ENCODE data around the gene PLAC8L1.

DNA sequence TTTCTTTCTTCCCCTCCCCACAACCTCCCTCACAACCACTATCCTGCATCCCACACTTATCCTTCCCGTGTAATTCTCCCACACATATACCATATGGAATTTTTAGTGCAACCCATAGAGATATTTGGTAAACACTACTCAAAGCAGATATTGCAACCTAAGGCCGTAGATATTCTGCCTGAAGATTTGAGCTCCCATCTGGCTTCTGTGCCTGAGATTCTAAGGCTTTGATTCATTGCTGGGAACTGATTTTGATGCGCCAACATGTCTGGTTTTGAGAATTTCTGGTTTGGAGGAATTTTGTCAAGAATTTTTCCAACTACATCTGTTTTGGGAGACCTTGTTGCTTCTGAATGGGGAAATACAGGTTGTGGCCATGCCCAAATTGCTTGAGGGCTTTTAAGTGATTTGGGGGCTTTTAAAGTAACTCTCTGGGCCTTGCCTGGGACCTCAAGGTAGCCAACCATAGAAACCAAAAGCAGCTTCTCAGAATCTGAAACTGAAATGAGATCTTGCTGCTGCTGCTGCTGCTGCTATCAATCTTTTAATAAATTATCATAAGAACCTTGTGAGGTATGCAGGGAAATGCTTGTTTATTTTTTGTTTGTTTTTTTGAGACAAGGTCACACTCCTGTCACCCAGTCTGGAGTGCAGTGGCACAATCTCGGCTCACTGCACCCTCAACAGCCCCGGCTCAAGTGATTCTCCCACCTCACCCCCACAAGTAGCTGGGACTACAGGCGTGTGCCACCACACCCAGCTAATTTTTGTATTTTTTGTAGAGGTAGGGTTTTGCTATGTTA lies 36.2 kb downstream of the PLAC8L1 start:
- TF ChIP-seq, protein P1, sequence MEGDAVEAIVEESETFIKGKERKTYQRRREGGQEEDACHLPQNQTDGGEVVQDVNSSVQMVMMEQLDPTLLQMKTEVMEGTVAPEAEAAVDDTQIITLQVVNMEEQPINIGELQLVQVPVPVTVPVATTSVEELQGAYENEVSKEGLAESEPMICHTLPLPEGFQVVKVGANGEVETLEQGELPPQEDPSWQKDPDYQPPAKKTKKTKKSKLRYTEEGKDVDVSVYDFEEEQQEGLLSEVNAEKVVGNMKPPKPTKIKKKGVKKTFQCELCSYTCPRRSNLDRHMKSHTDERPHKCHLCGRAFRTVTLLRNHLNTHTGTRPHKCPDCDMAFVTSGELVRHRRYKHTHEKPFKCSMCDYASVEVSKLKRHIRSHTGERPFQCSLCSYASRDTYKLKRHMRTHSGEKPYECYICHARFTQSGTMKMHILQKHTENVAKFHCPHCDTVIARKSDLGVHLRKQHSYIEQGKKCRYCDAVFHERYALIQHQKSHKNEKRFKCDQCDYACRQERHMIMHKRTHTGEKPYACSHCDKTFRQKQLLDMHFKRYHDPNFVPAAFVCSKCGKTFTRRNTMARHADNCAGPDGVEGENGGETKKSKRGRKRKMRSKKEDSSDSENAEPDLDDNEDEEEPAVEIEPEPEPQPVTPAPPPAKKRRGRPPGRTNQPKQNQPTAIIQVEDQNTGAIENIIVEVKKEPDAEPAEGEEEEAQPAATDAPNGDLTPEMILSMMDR (IDR thresholded peaks at IDR 0.05), result no peak
- no peak for TF ChIP-seq POLR2A (IDR thresholded peaks at IDR 0.05)
- TF ChIP-seq EP300 (IDR thresholded peaks at IDR 0.05), result no peak
